CD14-positive monocyte (primary cell): Measurements from ENCODE around the gene NOB1. TPM values are rescaled to one million over a fixed set of nuclear protein-coding genes. Genes with fewer than 3 reads are reported as not detected.

ENCODE experiments used
- DNase-seq, 3 donors: peaks; one replicate each; pipeline ENCODE4 v3.0.0-alpha.2; 2011 to 2022
- H2AFZ ChIP-seq: 2 replicates; pipeline ENCODE4 v1.6.0; 2012; ENCODE audit warnings: mild to moderate bottlenecking, low read depth, low read length, inconsistent platforms; ENCODE audit not compliant: insufficient read depth, poor library complexity, severe bottlenecking
- H3K27ac ChIP-seq, 2 donors: 1 replicate in 1 of 2; 2 replicates in 1 of 2; pipeline ENCODE4 v1.5.1; 2012 to 2013; ENCODE audit warnings: low read length in 2 of 2, control low read depth in 1 of 2, inconsistent platforms in 1 of 2, low read depth in 1 of 2, mild to moderate bottlenecking in 1 of 2
- H3K27me3 ChIP-seq, 2 donors: one replicate each; pipeline versions ENCODE4 v1.6.0 to v1.6.1; 2011 to 2013; ENCODE audit warnings: low read length in 2 of 2; ENCODE audit not compliant: control insufficient read depth in 2 of 2, insufficient read depth in 2 of 2
- H3K36me3 ChIP-seq, 2 donors: replicated peaks in 1 of 2; 1 replicate in 1 of 2; 2 replicates in 1 of 2; pipeline versions ENCODE4 v1.5.1 to v1.6.1; 2012 to 2013; ENCODE audit warnings: low read length in 2 of 2, control low read depth in 1 of 2, inconsistent platforms in 1 of 2, mild to moderate bottlenecking in 1 of 2; ENCODE audit not compliant: insufficient read depth in 2 of 2, control insufficient read depth in 1 of 2
- H3K4me1 ChIP-seq, 2 donors: 1 replicate in 1 of 2; 2 replicates in 1 of 2; pipeline versions ENCODE4 v1.5.1 to v1.6.1; 2012 to 2013; ENCODE audit warnings: low read length in 2 of 2, control low read depth in 1 of 2, inconsistent platforms in 1 of 2, mild to moderate bottlenecking in 1 of 2, moderate library complexity in 1 of 2; ENCODE audit not compliant: insufficient read depth in 2 of 2, control insufficient read depth in 1 of 2
- H3K4me2 ChIP-seq: replicated peaks from 2 replicates; pipeline ENCODE3; 2012; ENCODE audit warnings: low read length, moderate library complexity, mild to moderate bottlenecking; ENCODE audit not compliant: poor library complexity, severe bottlenecking; ENCODE audit errors: extremely low read depth
- H3K4me3 ChIP-seq, 3 experiments: fragments of 200-600 bp in 1 of 3; sonication (generic) in 1 of 3; replicated peaks in 1 of 3; 1 replicate in 2 of 3; 2 replicates in 1 of 3; pipeline ENCODE4 v1.5.1; 2011 to 2013; ENCODE audit warnings: low read length in 3 of 3, mild to moderate bottlenecking in 3 of 3, control low read depth in 2 of 3, low read depth in 2 of 3, inconsistent platforms in 1 of 3, moderate library complexity in 1 of 3
- H3K79me2 ChIP-seq: 2 replicates; pipeline ENCODE4 v1.6.0; 2012; ENCODE audit warnings: mild to moderate bottlenecking, control low read depth, inconsistent platforms, low read length, moderate library complexity; ENCODE audit not compliant: insufficient read depth
- H3K9ac ChIP-seq: 2 replicates; pipeline ENCODE4 v1.6.0; 2017; ENCODE audit warnings: low read length, mild to moderate bottlenecking; ENCODE audit not compliant: insufficient read depth, poor library complexity, severe bottlenecking
- H3K9me3 ChIP-seq, 2 donors: replicated peaks in 1 of 2; 1 replicate in 1 of 2; 2 replicates in 1 of 2; pipeline versions ENCODE4 v1.5.1 to v1.6.1; 2012 to 2013; ENCODE audit warnings: low read length in 2 of 2, control low read depth in 1 of 2; ENCODE audit not compliant: control insufficient read depth in 1 of 2, insufficient read depth in 1 of 2
- H4K20me1 ChIP-seq: 2 replicates; pipeline ENCODE4 v1.6.0; 2012; ENCODE audit warnings: mild to moderate bottlenecking, low read length, control low read depth, moderate library complexity; ENCODE audit not compliant: insufficient read depth
- H3K27ac Mint-ChIP-seq, 7 donors: one replicate each; pipeline ENCODE4 v1.8.0; 2020; ENCODE audit warnings: mild to moderate bottlenecking in 7 of 7, mixed read lengths in 7 of 7, moderate library complexity in 6 of 7, inconsistent platforms in 2 of 7
- H3K27me3 Mint-ChIP-seq, 3 donors: one replicate each; pipeline ENCODE4 v1.8.0; 2021 to 2022; ENCODE audit warnings: low read depth in 3 of 3, mild to moderate bottlenecking in 3 of 3, mixed read lengths in 3 of 3, moderate library complexity in 3 of 3, inconsistent platforms in 1 of 3
- H3K36me3 Mint-ChIP-seq, 2 donors: one replicate each; pipeline ENCODE4 v1.8.0; 2020; ENCODE audit warnings: mixed read lengths in 2 of 2, inconsistent platforms in 1 of 2, mild to moderate bottlenecking in 1 of 2
- H3K4me1 Mint-ChIP-seq: one replicate; pipeline ENCODE4 v1.8.0; 2020; ENCODE audit warnings: mild to moderate bottlenecking, mixed read lengths
- H3K4me3 Mint-ChIP-seq, 2 donors: one replicate each; pipeline ENCODE4 v1.8.0; 2020; ENCODE audit warnings: mild to moderate bottlenecking in 2 of 2, mixed read lengths in 2 of 2, moderate library complexity in 1 of 2
- H3K9me3 Mint-ChIP-seq, 7 donors: one replicate each; pipeline ENCODE4 v1.8.0; 2020 to 2022; ENCODE audit warnings: mixed read lengths in 7 of 7, mild to moderate bottlenecking in 6 of 7, moderate library complexity in 6 of 7, inconsistent platforms in 2 of 7
- CTCF ChIP-seq: fragments of 200-600 bp; IDR thresholded peaks from one replicate; pipeline ENCODE4 v1.8.0; 2022; ENCODE audit warnings: antibody characterized with exemption, mild to moderate bottlenecking
- WGBS: methylation state at CpG from one replicate; pipeline ENCODE4 v1.1.5; 2013; ENCODE audit warnings: missing lambda C conversion rate; ENCODE audit not compliant: insufficient coverage; 5-methylcytosine and 5-hydroxymethylcytosine counted together
- intact Hi-C, 2 donors: fragments of 100-400 bp; cut with micrococcal nuclease; formaldehyde crosslinking; loops; one replicate each; pipeline versions ENCODE4 v1.15.0 to v1.15.1; 2023
- polyA plus RNA-seq, 3 donors: library from polyadenylated mRNA; depleted of rRNA in 1 of 3; unstranded in 2 of 3; stranded (reverse) in 1 of 3; fragments of 300-500 nt in 2 of 3; fragments of >200 nt in 1 of 3; fragmentation: Illumina TruSeq in 2 of 3; gene quantifications; 1 replicate in 2 of 3; 2 replicates in 1 of 3; pipeline ENCODE4 v1.2.3, GENCODE V29; 2012 to 2021

NOB1 gene
- polyA plus RNA-seq, 3 donors: 15.7 to 27.5 (median 18.0) TPM

- no peaks in the 10 kb centered on the region for H3K79me2 ChIP-seq
These were observed 52.9 kb downstream of the NOB1 start for GRCh38 chr16:69701866-69702265.

GRCh38 chr16:69701452-69701851 is 53.3 kb downstream of the NOB1 start:
- Histone ChIP-seq H3K79me2 (no peaks in the 10 kb centered on the region), H3K36me3 (peaks cover 19 to 54% of the 10 kb centered on the region in 2 donors), H3K4me2 (no peak overlapping the region), H3K27me3 (no peaks in the 10 kb centered on the region), H3K9me3 (no peaks in the 10 kb centered on the region), H4K20me1 (no peaks in the 10 kb centered on the region), H3K27ac (no peak overlapping the region), H2AFZ (no peak overlapping the region), H3K9ac (no peak overlapping the region), H3K4me3 (no peak overlapping the region), H3K4me1 (no peaks in the 10 kb centered on the region)
- Mint-ChIP-seq H3K36me3 (peaks cover 24 to 33% of the 10 kb centered on the region in 2 donors), H3K27me3 (peaks cover 0 to 2% (median 0%) of the 10 kb centered on the region in 3 donors), H3K27ac (no peak overlapping the region), H3K4me1 (no peaks in the 10 kb centered on the region), H3K4me3 (no peak overlapping the region), H3K9me3 (no peaks in the 10 kb centered on the region)
- no peak for DNase-seq
- intact Hi-C loops: no loop called here
- no peak for TF ChIP-seq CTCF

More at GRCh38 chr16:69701866-69702265, 52.9 kb downstream of the NOB1 start:
- WGBS: no CpG with 5 or more reads among the region's 2 CpGs
- no peak for DNase-seq
- Histone ChIP-seq H2AFZ (no peak overlapping the region), H3K4me1 (no peaks in the 10 kb centered on the region), H3K4me3 (no peak overlapping the region), H4K20me1 (no peaks in the 10 kb centered on the region), H3K9ac (no peak overlapping the region), H3K36me3 (peaks cover 15 to 49% of the 10 kb centered on the region in 2 donors), H3K27me3 (no peaks in the 10 kb centered on the region), H3K9me3 (no peaks in the 10 kb centered on the region), H3K4me2 (no peak overlapping the region), H3K27ac (no peak overlapping the region)
- intact Hi-C loops: no loop called here
- Mint-ChIP-seq H3K4me3 (no peak overlapping the region), H3K27me3 (peaks cover 0 to 2% (median 0%) of the 10 kb centered on the region in 3 donors), H3K27ac (no peak overlapping the region), H3K4me1 (no peaks in the 10 kb centered on the region), H3K36me3 (peaks cover 23 to 33% of the 10 kb centered on the region in 2 donors), H3K9me3 (no peaks in the 10 kb centered on the region)
- no peak for TF ChIP-seq CTCF
